ENCODE measurements around the gene CDK8.

- TF ChIP-seq SIN3A (IDR thresholded peaks at IDR 0.05; ENCODE audit: borderline replicate concordance, insufficient read depth, low read length), result no peak
- no peak for TF ChIP-seq POLR2AphosphoS5 (IDR thresholded peaks at IDR 0.05; ENCODE audit: low read depth, low read length)
Observed at GRCh38 chr13:26406791-26407190, 152.9 kb downstream of the CDK8 start.
